Activated CD8-positive, alpha-beta memory T cell treated with anti-CD3 and anti-CD28 coated beads for 1 hour (primary cell): ENCODE measurements around the gene ANKRD33B.
"Not testable (repeated sequence)": the region's sequence is repeated elsewhere in the genome, so short reads cannot be mapped to it uniquely, and the experiment has no call there.

Experiments
- DNase-seq, 2 donors: peaks; one replicate each; pipeline ENCODE4 v3.0.0-alpha.2; 2020; ENCODE audit warnings: low read depth in 1 of 2; ENCODE audit errors: extremely low read depth in 1 of 2

The ANKRD33B gene

DNA sequence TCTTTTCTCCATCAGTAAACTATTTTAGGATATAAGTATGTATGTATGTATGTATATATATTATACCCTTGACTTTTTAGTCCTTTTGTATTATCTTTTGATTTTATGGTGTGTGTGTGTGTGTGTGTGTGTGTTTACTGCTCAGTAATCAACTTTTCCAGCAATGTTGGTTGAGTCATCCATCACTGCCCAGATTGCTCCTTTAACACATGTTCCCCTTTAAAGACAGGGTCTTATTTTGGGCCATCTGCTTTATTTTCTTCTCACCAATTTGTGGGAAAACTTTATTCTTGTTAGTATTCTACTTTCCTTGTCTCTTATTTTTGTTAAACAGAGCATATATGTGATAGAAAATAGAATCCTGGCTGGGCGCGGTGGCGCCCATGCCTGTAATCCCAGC lies 28.1 kb downstream of the ANKRD33B start:
- DNase-seq = no peak

DNA sequence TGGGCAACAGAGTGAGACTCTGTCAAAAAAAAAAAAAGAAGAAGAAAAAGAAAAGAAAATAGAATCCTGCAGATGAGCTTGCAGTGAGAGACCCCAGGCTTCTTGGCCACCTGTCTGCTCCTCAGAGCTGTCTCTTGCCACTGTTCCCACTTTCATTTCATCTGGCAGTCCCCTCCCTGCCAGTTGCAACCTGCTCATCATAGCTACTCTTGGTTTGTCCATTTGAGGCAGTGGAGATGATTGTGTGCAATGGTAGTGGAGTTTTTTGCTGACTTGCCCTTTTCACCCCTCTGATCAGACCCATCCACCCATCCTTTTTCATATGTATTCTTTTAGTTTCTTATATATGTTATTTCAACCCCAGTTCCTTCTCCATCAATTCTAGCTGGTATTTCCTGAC lies 28.7 kb downstream of the ANKRD33B start:
- DNase-seq = no peak

DNA sequence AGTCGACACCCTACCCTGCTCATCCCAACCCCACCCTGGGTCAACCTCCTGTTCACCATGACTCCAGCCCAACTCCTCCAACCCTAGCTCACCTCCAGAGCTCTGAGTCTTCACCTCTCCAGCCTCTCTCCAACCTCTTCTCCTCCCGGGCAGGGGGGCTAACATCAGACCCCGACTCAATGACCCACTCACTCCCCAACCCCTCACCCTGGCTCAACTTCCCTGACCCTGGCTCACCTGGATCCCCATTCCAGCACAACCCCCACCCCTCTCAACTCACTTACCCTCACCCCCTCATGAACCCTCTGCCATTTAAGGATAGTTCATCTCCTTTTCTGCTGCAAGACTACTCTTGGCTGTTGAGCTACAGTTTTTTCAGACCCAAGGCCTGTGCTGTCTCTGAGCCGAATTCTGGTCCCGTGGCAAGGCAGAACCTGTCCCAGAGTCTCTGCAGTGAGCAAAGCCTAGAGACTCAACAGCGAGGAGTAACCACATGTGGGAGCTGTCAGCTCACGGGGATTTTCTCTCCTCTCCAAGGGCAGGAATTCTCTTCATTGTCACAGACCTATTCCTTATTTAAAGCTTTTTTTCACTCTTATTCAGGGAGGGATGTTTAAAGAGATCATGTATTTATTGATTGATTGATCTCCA lies 29.8 kb downstream of the ANKRD33B start:
- no peak for DNase-seq

DNA sequence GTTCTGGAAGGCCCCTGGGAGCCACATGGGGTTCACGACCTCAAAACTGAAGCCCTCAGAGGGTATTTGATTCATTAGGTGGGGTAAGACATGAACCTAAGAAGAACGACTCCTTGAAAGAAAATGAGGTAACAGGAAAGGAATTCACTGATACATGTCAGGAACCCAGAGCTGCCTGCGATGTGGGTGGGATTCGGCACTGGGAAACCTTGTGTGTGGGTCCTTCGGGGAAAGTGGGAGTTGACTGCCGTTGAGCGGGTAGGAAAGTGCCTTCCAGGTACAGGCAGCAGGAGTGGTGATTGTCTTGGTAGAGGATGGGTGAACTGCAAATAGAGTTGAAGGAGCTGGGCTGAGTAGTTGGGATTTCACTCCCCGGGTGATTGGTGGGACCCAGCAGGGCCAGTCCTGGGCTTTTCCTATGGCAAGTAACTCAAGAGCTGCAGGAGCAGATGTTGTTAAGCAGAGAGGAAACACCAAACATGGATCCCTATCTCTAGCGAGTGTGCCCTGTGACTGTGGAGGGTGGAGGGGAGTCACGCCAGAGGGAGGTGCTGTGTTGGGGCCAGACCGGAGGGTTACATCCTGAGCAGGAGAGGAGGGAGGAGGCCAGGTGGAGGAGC lies 30.8 kb downstream of the ANKRD33B start:
- no peak for DNase-seq

DNA sequence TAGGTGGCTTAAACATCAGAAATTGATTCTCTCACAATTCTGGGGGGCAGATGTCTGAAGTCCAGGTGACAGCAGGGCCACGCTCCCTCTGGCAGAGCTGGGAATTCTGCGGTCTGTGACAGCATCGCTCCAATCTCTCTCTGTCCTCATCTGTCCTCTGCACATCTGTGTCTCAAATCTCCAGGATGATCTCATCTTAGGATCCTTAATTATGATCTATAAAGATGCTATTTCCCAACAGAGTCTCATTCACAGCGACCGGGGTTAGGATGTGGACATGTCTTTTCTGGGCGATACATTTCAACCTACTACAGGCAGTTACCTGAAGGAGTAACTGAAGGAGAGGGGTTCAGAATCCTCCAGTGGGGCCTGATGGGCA lies 31.4 kb downstream of the ANKRD33B start:
- DNase-seq = no peak

DNA sequence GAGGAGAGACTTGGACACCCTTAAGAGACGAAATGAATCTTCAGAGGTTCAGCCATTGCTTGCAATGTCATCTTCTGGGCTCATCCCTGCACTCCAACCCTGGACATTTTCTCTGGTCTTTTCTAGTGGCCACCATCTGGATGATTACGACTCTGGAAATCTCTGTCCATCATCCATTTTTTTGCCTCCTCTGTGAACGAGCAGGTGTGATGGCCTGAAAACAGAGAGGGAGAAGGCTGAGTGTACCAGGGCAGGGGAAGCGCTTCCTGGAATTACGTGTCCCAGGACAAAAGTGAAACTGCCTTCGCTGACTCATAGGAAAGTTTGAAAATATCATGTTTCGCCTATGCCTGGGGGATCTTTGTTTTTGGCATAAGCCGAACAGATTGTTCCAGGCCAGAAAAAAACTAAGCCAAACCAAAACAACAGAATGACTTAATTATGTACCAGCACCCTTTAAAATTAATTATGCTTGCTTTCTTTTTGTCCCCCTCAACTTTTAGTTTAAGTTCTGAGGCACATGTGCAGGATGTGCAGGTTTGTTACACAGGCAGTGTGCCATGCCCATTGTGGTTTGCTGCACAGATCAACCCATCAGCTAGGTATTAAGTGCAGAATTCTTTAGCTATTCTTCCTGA lies 31.9 kb downstream of the ANKRD33B start:
- DNase-seq = no peak

DNA sequence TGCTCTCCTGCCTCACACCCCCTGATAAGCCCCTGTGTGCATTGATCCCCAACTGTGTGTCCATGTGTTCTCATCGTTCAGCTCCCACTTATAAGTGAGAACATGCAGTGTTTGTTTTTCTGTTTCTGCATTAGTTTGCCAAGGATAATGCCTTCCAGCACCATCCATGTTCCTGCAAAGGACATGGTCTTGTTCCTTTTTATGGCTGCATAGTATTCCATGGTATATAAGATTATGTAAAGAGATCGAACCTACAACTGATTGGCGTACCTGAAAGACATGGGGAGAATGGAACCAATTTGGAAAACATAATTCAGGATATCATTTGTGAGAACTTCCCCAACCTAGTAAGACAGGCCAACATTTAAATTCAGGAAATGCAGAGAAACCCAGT lies 32.4 kb downstream of the ANKRD33B start:
- DNase-seq = no peak

DNA sequence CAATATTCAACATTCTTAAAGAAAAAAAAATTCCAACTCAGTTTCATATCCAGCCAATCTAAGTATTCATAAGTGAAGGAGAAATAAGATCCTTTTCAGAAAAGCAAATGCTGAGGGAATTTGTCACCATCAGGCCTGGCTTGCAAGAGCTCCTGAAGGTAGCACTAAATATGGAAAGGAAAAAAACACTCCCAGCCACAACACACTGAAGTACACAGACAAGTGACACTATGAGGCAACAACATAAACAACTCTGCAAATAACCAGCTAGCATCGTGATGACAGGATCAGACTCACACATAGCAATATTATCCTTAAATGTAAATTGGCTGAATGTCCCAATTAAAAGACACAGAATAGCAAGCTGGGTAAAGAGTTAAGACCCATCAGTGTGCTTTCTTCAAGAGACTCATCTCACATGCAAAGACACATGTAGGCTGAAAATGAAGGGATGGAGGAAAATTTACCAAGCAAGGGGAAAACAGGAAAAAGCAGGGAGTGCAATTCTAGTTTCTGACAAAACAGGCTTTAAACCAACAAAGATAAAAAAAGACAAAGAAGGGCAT lies 33.1 kb downstream of the ANKRD33B start:
- no peak for DNase-seq

DNA sequence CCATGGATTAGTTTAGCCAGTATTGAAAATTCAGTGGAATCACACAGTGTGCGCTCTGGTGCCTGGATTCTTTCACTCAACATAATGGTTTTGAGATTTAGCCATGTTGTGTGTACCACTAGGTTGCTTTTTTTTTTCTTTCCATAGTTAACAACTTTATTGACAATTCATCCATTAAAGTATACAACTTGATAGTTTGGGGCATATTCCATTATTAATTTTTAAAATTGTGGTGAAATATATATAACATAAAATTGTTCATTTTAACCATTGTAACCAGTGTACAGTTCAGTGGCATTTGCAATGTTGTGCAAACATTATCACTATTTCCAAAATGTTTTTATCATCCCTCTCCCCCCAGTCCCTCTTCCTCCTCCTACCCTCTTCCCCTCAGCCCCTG lies 35.2 kb downstream of the ANKRD33B start:
- no peak for DNase-seq

DNA sequence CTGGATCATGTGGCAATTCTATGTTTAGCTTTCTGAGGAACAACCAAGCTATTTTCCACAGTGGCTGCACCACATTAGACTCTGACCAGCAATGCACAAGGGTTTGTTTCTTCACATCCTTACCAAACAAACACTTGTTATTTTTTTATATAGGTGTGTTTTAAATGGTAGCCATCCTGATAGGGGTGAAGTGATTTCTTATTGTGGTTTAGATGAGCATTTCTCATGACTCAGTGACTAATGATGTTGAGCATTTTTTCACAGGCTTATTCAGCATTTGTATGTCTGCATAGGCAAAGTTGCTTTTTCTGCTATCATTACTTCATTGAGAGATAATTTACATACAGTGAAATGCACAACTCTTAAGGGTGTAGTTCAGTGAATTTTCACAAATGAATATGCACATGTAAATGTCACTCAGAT lies 36.0 kb downstream of the ANKRD33B start:
- no peak for DNase-seq

DNA sequence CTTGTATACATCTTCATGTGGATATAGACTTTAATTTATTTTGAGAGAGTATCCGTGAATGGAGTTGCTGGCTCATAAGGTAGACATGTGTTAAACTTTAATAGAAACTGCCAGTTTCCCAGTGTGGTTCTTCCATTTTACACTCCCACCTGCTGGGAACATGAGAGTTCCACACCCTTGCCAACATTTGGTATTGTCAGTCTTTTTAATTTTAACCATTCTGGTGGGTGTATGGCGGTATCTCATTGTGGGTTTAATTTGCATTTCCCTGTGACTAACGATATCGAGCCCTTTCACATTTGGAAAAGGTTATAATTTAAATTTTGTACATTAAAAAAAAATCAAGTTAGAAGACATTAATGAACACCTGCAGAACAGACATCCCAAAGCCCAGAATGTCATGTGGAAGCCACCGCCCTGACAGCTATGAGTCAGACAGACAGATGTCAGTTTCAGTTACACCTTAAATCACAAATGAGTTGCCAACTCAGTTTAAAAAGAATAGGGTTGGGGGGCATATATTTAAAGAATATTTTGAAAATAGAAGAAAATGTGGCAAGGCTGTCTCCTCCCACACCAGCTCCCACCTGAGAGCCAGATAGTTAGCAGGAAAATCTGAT lies 36.9 kb downstream of the ANKRD33B start:
- no peak for DNase-seq

DNA sequence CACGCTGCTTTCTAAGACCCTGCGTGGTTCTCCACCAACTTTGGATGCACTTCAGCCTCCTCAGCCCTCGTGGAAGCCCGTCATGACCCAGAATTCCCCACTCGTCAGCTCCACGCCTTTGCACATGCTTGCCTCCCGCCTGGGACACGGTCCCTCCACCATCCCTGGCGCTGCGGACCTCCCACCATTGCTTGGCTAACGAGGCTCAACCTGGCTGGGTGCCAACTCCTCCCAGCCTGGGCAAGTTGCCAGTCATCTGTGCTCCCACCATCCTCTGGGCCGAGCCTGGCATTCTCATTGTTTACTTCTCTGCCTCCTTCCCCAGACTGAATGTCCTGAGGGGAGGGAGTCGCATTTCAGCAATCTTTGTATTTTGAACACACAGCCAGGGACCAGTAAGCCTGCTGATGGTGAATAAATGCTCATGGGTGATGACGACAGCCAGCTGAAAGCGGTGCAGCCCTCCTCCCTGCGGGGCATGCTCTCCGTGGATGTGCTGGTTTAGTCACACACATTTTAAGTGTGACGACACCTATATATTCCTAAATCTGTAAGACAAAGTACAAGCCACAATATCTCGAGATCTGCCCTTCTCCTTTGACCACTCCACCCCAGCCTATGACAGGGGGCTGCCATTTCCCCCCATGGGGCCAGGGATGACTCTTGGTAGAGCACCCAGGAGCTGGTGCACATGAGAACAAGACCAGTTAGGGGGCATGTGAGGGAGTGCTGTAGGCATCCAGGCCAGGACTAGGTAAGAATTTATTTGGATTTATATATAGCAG lies 37.6 kb downstream of the ANKRD33B start:
- no peak for DNase-seq

DNA sequence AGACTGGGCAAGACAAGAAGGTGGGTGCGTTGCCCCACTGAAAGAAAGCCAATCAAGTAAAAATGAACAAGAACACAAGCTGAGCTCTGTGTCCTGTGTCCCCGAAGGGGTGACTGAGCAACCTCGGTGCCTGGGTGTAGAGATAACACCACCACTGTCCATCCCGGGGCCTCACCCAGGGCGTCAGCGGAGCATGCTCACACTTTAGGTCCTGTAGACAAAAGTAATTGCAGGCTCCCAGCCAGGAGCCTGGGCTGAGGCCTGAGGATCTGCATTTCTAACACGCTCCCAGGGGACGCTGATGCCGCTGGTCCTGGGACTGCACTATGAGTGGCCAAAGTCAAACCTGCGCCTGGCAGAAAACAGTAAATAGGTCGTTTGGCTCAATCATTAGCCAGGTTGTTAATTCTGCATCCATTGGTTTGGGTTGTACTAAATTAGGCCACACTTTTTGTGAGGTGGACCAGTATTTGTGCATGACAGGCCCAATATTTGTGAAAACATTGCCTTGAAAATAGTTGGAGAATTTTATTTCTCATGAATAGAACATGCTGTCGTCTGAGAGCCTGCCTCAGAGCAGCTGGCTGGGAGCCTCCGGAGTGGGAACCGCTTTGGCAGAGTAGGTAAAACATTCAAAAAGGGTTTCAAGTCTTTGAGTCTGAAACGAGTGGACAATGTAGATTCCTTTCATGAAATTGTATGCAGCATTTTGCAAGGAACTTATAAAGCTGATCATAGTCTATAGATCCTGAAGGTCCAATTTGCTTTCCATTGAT lies 38.3 kb downstream of the ANKRD33B start:
- DNase-seq = no peak

DNA sequence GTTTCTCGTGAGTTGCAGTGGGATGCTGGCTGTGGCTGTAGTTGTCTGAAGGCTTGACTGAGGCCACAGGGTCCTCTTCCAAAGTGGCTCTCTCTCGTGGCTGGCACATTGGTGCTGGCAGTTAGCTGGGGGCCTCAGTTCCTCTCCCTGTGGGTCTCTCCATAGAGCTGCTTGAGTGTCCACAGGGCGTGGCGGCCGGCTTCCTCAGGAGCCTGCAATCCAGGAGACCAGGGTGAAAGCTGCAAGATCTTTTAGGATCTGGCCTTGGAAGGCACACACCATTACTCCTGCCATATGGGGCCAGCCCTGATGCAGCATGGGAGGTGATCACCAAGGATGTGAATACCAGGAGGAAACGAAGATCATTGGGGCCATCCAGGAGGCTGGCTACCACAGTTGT lies 41.1 kb downstream of the ANKRD33B start:
- DNase-seq = no peak

DNA sequence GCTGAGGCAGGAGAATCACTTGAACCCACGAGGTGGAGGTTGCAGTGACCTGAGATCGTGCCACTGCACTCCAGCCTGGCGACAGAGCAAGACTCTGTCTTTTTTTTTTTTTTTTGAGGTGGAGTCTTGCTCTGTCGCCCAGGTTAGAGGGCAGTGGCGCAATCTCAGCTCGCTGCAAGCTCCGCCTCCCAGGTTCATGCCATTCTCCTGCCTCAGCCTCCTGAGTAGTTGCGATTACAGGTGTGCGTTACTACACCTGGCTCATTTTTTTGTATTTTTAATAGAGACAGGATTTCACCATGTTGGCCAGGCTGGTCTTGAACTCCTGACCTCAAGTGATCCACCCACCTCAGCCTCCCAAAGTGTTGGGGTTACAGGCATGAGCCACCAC lies 42.8 kb downstream of the ANKRD33B start:
- DNase-seq = not testable (repeated sequence)

DNA sequence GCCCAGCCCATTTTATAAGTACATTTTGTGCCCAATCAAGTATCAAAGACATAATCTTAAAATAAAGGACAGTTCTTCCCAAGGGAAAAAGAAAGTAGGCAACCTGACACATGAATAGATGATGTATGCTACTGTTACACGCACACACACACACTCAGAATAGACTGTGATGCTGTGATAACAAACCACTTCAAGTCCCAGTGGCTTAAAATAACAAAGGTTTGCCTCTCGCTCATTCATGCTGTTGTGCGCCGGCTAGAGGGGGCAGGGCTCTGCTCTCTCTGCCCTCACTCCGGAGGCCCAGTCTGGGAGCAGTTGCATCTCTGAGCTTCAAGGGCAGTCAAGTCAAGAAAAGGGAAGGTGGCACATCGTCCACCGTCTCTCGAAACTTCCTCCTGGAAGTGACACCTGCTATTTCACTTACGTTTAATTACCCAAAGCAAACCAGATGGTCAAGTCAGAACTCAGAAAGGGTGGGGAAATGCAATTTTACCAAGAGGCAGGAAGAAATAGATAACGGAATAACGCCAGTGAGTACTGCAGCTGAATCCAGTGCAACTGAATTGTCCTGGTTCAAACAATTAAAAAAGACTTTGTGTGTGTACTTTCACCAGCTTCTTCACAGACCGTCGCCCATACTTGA lies 43.3 kb downstream of the ANKRD33B start:
- DNase-seq = no peak

DNA sequence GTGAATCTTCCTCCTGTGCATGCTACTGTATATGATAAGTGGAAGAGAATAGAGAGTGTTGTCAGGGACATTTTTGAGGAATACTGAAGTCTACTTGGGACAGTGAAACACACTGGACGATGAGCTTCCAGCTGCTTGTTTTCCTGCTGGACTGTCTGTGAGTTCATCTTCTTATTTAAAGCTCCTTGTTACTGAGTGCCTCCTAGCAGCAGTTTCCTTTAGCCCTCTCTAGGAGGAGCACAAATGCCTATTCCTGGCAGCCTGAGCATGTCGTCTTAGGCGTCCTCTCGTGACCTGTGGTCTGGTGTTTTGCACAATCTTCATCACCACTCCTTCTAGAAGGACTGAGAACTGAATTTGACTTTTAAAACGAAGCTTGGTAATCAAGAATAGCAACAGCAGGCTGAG lies 43.8 kb downstream of the ANKRD33B start:
- no peak for DNase-seq

DNA sequence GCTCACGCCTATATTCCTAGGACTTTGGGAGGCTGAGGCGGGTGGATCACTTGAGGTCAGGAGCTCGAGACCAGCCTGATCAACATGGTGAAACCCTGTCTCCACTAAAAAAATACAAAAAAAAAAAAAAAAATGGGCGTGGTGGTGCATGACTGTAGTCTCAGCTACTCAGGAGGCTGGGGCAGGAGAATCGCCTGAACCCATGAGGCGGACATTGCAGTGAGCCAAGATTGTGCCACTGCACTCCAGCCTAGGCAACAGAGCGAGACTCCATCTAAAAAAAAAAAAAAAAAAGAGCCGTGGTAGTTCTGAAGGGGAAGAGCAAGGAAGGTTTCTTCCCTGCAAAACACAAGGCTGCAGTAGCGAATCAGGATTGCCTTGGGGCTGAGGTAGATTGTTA lies 44.2 kb downstream of the ANKRD33B start:
- not testable (repeated sequence) for DNase-seq

DNA sequence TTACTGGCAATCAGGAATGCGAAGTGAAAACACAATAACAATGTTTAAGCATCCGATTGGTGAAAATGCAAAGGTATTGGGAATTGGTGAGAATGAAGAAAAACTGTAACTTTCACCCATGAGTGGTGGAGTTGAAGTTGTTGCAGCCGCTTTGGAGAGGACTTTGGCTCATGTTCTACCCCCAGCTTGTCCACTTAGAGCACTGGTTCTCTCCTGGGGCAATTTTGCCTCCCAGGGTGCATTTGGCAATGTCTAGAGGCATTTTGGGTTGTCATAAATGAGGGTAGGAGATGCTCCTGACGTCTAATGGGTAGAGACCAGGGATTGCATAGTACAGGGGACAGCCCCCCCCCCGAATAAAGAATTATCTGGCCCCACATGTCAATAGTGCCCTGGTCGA lies 46.2 kb downstream of the ANKRD33B start:
- DNase-seq = no peak

DNA sequence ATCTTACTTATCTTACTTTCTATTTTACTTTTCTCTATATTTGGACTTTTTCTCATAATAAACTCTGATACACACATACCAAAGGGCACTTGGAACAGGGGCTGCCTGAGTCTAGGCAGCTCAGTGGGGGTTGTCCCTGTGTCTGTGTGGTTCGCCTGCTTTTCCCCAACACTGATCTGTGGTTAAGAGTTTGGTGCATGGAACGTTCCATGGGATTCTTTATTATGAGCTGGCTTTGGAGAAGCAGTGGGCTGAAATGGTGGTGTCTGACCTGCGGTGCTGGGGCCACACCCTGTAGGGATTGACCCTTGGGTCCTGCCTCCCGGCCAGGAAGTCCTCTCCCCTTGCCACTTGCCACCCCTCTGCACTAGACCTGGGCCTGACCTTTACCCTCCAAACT lies 47.4 kb downstream of the ANKRD33B start:
- no peak for DNase-seq
